GM12864 (cell line): ENCODE data around the gene SARDH.

Experiments
- DNase-seq: peaks from one replicate; pipeline ENCODE4 v3.0.0-alpha.2; 2011; ENCODE audit warnings: low read depth
- H3K4me3 ChIP-seq: 2 replicates; pipeline ENCODE4 v1.5.1; 2011; ENCODE audit warnings: mild to moderate bottlenecking, low read depth, low read length, control low read depth
- TF ChIP-seq, protein P1 (sequence below): IDR thresholded peaks from 2 replicates; pipeline ENCODE4 v1.5.1; 2011; ENCODE audit warnings: low read depth, mild to moderate bottlenecking, moderate library complexity, low read length, control low read depth, inconsistent platforms; ENCODE audit errors: missing control alignments

The SARDH gene

DNA sequence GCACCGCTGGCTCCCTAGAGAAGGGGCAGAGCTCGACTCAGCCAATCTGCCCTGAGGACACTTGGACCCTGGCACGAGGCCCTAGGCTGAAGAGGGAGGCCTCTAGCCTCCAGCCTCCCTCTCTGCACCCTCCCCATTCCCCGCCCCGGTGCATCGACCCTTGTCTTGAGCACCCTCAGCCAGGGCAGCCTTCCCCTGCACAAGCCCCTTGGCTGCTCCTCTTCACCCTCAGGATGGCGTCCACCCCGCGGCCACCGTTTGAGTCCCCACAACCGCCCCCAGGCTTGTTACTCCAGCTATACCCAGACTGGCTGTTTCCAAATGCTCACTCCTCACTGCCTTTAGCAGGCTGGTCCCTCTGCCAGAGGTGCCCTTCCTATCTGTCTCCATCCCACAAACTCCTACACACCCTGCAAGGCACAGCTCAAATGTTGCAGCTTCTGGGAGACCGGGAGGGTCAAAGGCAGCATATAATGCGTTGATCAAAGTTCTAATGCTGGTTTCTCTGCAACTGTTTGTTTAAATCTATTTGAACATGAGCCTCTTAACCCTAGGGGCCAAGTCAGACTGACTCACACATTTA, 122.5 kb downstream of the SARDH start:
- H3K4me3 ChIP-seq, result no peak overlapping the region
- TF ChIP-seq, protein P1, sequence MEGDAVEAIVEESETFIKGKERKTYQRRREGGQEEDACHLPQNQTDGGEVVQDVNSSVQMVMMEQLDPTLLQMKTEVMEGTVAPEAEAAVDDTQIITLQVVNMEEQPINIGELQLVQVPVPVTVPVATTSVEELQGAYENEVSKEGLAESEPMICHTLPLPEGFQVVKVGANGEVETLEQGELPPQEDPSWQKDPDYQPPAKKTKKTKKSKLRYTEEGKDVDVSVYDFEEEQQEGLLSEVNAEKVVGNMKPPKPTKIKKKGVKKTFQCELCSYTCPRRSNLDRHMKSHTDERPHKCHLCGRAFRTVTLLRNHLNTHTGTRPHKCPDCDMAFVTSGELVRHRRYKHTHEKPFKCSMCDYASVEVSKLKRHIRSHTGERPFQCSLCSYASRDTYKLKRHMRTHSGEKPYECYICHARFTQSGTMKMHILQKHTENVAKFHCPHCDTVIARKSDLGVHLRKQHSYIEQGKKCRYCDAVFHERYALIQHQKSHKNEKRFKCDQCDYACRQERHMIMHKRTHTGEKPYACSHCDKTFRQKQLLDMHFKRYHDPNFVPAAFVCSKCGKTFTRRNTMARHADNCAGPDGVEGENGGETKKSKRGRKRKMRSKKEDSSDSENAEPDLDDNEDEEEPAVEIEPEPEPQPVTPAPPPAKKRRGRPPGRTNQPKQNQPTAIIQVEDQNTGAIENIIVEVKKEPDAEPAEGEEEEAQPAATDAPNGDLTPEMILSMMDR, result no peak
- DNase-seq, result no peak

GRCh38 chr9:133615186-133615585, 123.0 kb downstream of the SARDH start:
- no peak for DNase-seq
- TF ChIP-seq, protein P1, result no peak
- H3K4me3 ChIP-seq, result no peak overlapping the region

DNA sequence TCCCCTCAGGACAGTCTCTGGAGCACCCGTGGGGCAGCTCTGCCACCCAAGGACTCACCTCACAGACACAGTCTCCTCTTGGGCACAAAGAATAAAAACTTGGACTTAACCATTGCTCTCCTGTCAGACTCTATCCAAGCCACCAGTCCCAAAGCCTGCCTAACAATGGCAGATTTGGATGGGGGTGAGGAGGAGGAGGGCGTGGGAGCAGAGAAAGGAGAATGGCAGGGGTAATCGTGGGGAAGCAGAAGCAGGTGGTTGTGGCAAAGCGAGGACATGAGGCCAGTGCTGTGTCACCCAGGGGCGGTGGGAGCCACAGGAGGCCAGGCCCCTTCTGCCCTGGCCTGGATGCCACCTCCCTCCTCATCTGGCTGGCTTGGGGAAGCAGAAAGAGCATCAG, 123.5 kb downstream of the SARDH start:
- DNase-seq, result no peak
- TF ChIP-seq, protein P1, result no peak
- H3K4me3 ChIP-seq, result no peak overlapping the region

DNA sequence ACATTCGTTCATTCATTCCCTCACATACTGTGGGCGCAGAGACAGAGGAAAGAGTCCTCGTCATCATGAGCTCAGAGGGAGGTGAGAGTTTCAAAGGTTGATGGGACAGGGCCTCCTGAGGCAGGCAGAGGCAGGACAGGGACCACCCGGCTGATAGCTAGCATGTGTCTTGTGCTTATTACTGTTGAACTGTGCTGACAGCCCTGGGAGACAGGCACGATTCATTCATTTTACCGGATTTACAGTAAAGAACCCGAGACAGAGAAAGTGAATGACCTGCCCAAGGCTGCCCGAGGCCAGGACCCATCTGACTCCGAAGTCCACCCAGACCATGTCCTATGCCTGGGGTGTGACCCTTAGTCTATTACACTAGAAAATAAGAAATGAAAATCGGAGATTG, 124.1 kb downstream of the SARDH start:
- no peak overlapping the region for H3K4me3 ChIP-seq
- TF ChIP-seq, protein P1, result no peak
- no peak for DNase-seq
